ENCODE measurements around the gene GHITM.

GRCh38 chr10:84158061-84158460 lies 18.8 kb downstream of the GHITM start:
- no peak for TF ChIP-seq REST (IDR thresholded peaks at IDR 0.05; ENCODE audit: unreplicated experiment)
- no peak for TF ChIP-seq CTCF (conservative IDR thresholded peaks at IDR 0.05; ENCODE audit: low read depth in 2 of 2)
- no peak for TF ChIP-seq EZH2 (IDR thresholded peaks at IDR 0.05; ENCODE audit: low read depth, unreplicated experiment)
- TF ChIP-seq EZH2phosphoT487 (IDR thresholded peaks at IDR 0.05; ENCODE audit: unreplicated experiment) = no peak
- TF ChIP-seq POLR2AphosphoS5 (IDR thresholded peaks at IDR 0.05; ENCODE audit: low read depth) = no peak
- TF ChIP-seq JUNB (IDR thresholded peaks at IDR 0.05; ENCODE audit: unreplicated experiment) = no peak
- no peak for TF ChIP-seq NANOG (IDR thresholded peaks at IDR 0.05; ENCODE audit: borderline replicate concordance)
- no peak for TF ChIP-seq ZNF462 (CRISPR knock-in tag; IDR thresholded peaks at IDR 0.05)
